KMS-11 (cell line): ENCODE results near the gene IGF1.

Experiments used
- H2AFZ ChIP-seq: fragments of 200-600 bp; sonication (generic); 2 replicates; pipeline ENCODE4 v1.6.1; 2016; ENCODE audit warnings: antibody characterized with exemption, mixed run types, low read depth
- H3K27ac ChIP-seq: fragments of 200-600 bp; sonication (generic); 2 replicates; pipeline ENCODE4 v1.6.1; 2016; ENCODE audit warnings: mild to moderate bottlenecking, mixed run types
- H3K27me3 ChIP-seq: fragments of 200-600 bp; sonication (generic); 2 replicates; pipeline ENCODE4 v1.6.1; 2017; ENCODE audit warnings: mild to moderate bottlenecking, low read depth, mixed run types, moderate library complexity; ENCODE audit not compliant: insufficient read depth
- H3K36me3 ChIP-seq: fragments of 200-600 bp; sonication (generic); 2 replicates; pipeline ENCODE4 v1.6.1; 2017; ENCODE audit warnings: mild to moderate bottlenecking, mixed run types; ENCODE audit not compliant: insufficient read depth
- H3K4me1 ChIP-seq: fragments of 200-600 bp; sonication (generic); 2 replicates; pipeline ENCODE4 v1.6.1; 2016; ENCODE audit warnings: mild to moderate bottlenecking, low read depth, mixed run types; ENCODE audit not compliant: poor library complexity, severe bottlenecking
- H3K4me2 ChIP-seq: fragments of 200-600 bp; sonication (generic); 2 replicates; pipeline ENCODE4 v1.7.0; 2016; ENCODE audit warnings: mild to moderate bottlenecking, mixed run types
- H3K4me3 ChIP-seq: fragments of 200-600 bp; sonication (generic); IDR thresholded peaks from 2 replicates; pipeline ENCODE4 v1.6.1; 2017; ENCODE audit warnings: low read depth, low read length, mixed read lengths; ENCODE audit not compliant: insufficient read depth
- H3K79me2 ChIP-seq: fragments of 200-600 bp; sonication (generic); 2 replicates; pipeline ENCODE4 v1.6.1; 2016; ENCODE audit warnings: low read depth, mixed run types; ENCODE audit not compliant: insufficient read depth
- H3K9ac ChIP-seq: fragments of 200-600 bp; sonication (generic); 2 replicates; pipeline ENCODE4 v1.6.1; 2016; ENCODE audit warnings: mild to moderate bottlenecking, mixed run types
- H4K20me1 ChIP-seq: fragments of 200-600 bp; sonication (generic); 2 replicates; pipeline ENCODE4 v1.6.1; 2016; ENCODE audit warnings: mild to moderate bottlenecking, mixed run types; ENCODE audit not compliant: insufficient read depth
- TF ChIP-seq, protein P1 (sequence below): fragments of 200-600 bp; sonication (generic); conservative IDR thresholded peaks from 2 replicates; pipeline ENCODE4 v1.6.1; 2017; ENCODE audit warnings: low read depth, mild to moderate bottlenecking, antibody characterized with exemption, low read length, moderate library complexity, mixed read lengths

Gene IGF1

GRCh38 chr12:102510463-102510862 is 30.1 kb upstream of the IGF1 start:
- H3K4me2 ChIP-seq, result no peak overlapping the region
- H3K27me3 ChIP-seq, result no peaks in the 10 kb centered on the region
- no peaks in the 10 kb centered on the region for H3K79me2 ChIP-seq
- H3K4me3 ChIP-seq, result no peak overlapping the region
- no peak overlapping the region for H3K27ac ChIP-seq
- TF ChIP-seq, protein P1, sequence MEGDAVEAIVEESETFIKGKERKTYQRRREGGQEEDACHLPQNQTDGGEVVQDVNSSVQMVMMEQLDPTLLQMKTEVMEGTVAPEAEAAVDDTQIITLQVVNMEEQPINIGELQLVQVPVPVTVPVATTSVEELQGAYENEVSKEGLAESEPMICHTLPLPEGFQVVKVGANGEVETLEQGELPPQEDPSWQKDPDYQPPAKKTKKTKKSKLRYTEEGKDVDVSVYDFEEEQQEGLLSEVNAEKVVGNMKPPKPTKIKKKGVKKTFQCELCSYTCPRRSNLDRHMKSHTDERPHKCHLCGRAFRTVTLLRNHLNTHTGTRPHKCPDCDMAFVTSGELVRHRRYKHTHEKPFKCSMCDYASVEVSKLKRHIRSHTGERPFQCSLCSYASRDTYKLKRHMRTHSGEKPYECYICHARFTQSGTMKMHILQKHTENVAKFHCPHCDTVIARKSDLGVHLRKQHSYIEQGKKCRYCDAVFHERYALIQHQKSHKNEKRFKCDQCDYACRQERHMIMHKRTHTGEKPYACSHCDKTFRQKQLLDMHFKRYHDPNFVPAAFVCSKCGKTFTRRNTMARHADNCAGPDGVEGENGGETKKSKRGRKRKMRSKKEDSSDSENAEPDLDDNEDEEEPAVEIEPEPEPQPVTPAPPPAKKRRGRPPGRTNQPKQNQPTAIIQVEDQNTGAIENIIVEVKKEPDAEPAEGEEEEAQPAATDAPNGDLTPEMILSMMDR, result no peak
- H4K20me1 ChIP-seq, result no peaks in the 10 kb centered on the region
- no peaks in the 10 kb centered on the region for H3K4me1 ChIP-seq
- H3K36me3 ChIP-seq, result no peaks in the 10 kb centered on the region
- H2AFZ ChIP-seq, result no peak overlapping the region
- H3K9ac ChIP-seq, result no peak overlapping the region

DNA sequence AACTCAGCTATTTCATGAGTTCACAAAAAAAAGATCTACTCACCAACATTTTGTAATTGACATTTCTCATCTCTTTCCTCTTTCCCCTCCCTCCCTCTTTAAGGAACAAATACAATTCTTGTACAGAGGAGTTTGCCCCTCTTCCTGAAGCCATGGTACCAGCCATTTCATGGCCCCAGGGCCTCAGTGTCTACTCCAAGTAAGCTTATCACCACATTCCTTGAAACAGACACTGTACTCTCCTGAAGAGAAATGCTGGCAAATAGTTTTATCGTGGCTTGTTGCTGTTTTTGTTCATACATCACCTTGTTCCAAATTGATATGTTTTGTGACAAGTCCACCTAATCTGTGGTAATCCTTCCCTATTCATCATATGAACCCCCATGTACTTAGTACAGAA is 29.7 kb upstream of the IGF1 start:
- no peaks in the 10 kb centered on the region for H3K79me2 ChIP-seq
- H3K4me3 ChIP-seq, result no peak overlapping the region
- H3K36me3 ChIP-seq, result no peaks in the 10 kb centered on the region
- H3K4me1 ChIP-seq, result no peaks in the 10 kb centered on the region
- H3K4me2 ChIP-seq, result no peak overlapping the region
- H4K20me1 ChIP-seq, result no peaks in the 10 kb centered on the region
- H2AFZ ChIP-seq, result no peak overlapping the region
- TF ChIP-seq, protein P1, result no peak
- H3K27ac ChIP-seq, result no peak overlapping the region
- H3K9ac ChIP-seq, result no peak overlapping the region
- no peaks in the 10 kb centered on the region for H3K27me3 ChIP-seq

- no peaks in the 10 kb centered on the region for H3K4me1 ChIP-seq
- no peak overlapping the region for H3K9ac ChIP-seq
- no peak overlapping the region for H2AFZ ChIP-seq
- no peak overlapping the region for H3K4me2 ChIP-seq
- no peaks in the 10 kb centered on the region for H4K20me1 ChIP-seq
- TF ChIP-seq, protein P1, result no peak
- H3K4me3 ChIP-seq, result no peak overlapping the region
- no peak overlapping the region for H3K27ac ChIP-seq
- H3K27me3 ChIP-seq, result no peaks in the 10 kb centered on the region
- no peaks in the 10 kb centered on the region for H3K79me2 ChIP-seq
- no peaks in the 10 kb centered on the region for H3K36me3 ChIP-seq
Observed at GRCh38 chr12:102509123-102509626, 28.8 kb upstream of the IGF1 start.

DNA sequence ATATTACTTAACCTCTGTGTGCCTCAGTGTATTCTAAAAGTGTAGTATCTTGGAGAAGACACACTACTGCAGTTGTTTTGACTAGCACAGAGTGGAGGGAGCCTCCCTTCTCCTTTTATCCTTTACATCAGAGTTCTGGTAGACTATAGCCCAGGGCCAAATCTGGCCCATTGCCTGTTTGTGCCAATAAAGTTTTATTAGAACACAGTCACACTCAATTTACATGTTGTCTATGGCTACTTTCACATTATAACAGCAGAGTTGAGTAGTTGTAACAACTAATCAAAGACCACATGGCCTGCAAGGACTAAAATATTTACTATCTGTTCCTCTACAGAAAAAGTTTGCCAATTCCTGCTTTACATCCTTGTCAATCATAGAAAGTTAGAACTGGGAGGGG is 27.7 kb upstream of the IGF1 start:
- no peaks in the 10 kb centered on the region for H3K27me3 ChIP-seq
- no peaks in the 10 kb centered on the region for H4K20me1 ChIP-seq
- H3K4me1 ChIP-seq, result no peaks in the 10 kb centered on the region
- H3K4me2 ChIP-seq, result no peak overlapping the region
- H3K27ac ChIP-seq, result no peak overlapping the region
- TF ChIP-seq, protein P1, result no peak
- H3K79me2 ChIP-seq, result no peaks in the 10 kb centered on the region
- H3K4me3 ChIP-seq, result no peak overlapping the region
- H3K36me3 ChIP-seq, result no peaks in the 10 kb centered on the region
- no peak overlapping the region for H3K9ac ChIP-seq
- H2AFZ ChIP-seq, result no peak overlapping the region
